ENCODE measurements around the gene LAMC3. TPM values are rescaled to one million over a fixed set of nuclear protein-coding genes. Genes with fewer than 3 reads are reported as not detected.

LAMC3 gene
- total RNA-seq (2022; extraction: Qiagen RNA extraction; ENCODE audit: low read depth): 1.4 to 2.6 TPM (median 2.1 TPM) in 5 replicates

GRCh38 chr9:131008909-131009618 lies at the start of gene LAMC3:
Gene LAMC3 (plus strand): TSS chr9:131009174. CDS start chr9:131009215, 41 bp downstream.

GRCh38 chr9:131096269-131097125 lies 87.5 kb downstream of the LAMC3 start, which contains the start of gene AIF1L:
Gene AIF1L (plus strand): TSS chr9:131096531. CDS start chr9:131096630, 99 bp downstream.

GRCh38 chr9:131125288-131126058 lies 116.5 kb downstream of the LAMC3 start, which contains the start of gene NUP214:
Gene NUP214 (plus strand): TSS chr9:131125586. CDS start chr9:131125705, 119 bp downstream.

Other genes with a start within 250 kb of the LAMC3 start
- gene ABL1, start 173.9 kb upstream of the LAMC3 start, total RNA-seq (2022; extraction: Qiagen RNA extraction; ENCODE audit: low read depth): 38.0 to 52.7 TPM (median 47.6 TPM) in 5 replicates
- not detected in 5 replicates for gene QRFP, start 112.4 kb upstream of the LAMC3 start, total RNA-seq (2022; extraction: Qiagen RNA extraction; ENCODE audit: low read depth)
- 7.6 to 16.0 TPM (median 11.0 TPM) in 5 replicates for gene FIBCD1, start 69.9 kb upstream of the LAMC3 start, total RNA-seq (2022; extraction: Qiagen RNA extraction; ENCODE audit: low read depth)
- 0.94 to 1.5 TPM (median 1.1 TPM) in 5 replicates for gene AIF1L, start 87.4 kb downstream of the LAMC3 start, total RNA-seq (2022; extraction: Qiagen RNA extraction; ENCODE audit: low read depth)
- gene NUP214, start 116.4 kb downstream of the LAMC3 start, total RNA-seq (2022; extraction: Qiagen RNA extraction; ENCODE audit: low read depth): 22.4 to 32.4 TPM (median 24.0 TPM) in 5 replicates

Measured in A549 treated with RU486 at 1 μM for 4 hours (cell line).